SK-N-SH (cell line): ENCODE results near the gene SLC22A13. TPM values are rescaled to one million over a fixed set of nuclear protein-coding genes. Genes with fewer than 3 reads are reported as not detected.
"Not testable (repeated sequence)": the region's sequence is repeated elsewhere in the genome, so short reads cannot be mapped to it uniquely, and the experiment has no call there.

Experiments used
- CTCF ChIA-PET: fragments of 300-600, 350-600 bp; formaldehyde crosslinking; extraction: SDS; loops from one replicate; lab custom pipeline; 2021; lab: Yijun Ruan, JAX
- POLR2A ChIA-PET: fragments of 350-600 bp; sonication (Branson Sonifier 250); formaldehyde crosslinking; extraction: SDS; loops from one replicate; lab custom pipeline; 2020; ENCODE audit warnings: antibody characterized with exemption, inconsistent platforms; lab: Yijun Ruan, JAX
- DNase-seq: peaks from one replicate; pipeline ENCODE4 v3.0.0; 2012
- H2AFZ ChIP-seq: fragments of 200-600 bp; sonication (generic); 2 replicates; pipeline ENCODE4 v1.8.1; 2016; ENCODE audit warnings: antibody characterized with exemption, mild to moderate bottlenecking, low read depth
- H3F3A ChIP-seq: fragments of 200-600 bp; sonication (generic); replicated peaks from 2 replicates; pipeline ENCODE3; 2016; ENCODE audit warnings: antibody characterized with exemption, mild to moderate bottlenecking; ENCODE audit not compliant: insufficient read depth
- H3K27ac ChIP-seq, 2 experiments: fragments of 200-500 bp in 1 of 2; fragments of 200-600 bp in 1 of 2; sonication (Bioruptor generic) in 1 of 2; sonication (generic), shearing (Covaris generic) in 1 of 2; 2 replicates each; pipeline versions ENCODE4 v1.5.1 to v1.6.1; 2014 to 2016; ENCODE audit warnings: low read depth in 2 of 2, inconsistent platforms in 1 of 2, low read length in 1 of 2, mild to moderate bottlenecking in 1 of 2, mixed read lengths in 1 of 2
- H3K27me3 ChIP-seq: fragments of 200-600 bp; sonication (generic), shearing (Covaris generic); 2 replicates; pipeline ENCODE4 v1.6.1; 2016; ENCODE audit warnings: mixed run types; ENCODE audit not compliant: insufficient read depth
- H3K36me3 ChIP-seq, 2 experiments: fragments of 200-500 bp in 1 of 2; fragments of 200-600 bp in 1 of 2; sonication (Bioruptor generic) in 1 of 2; sonication (generic) in 1 of 2; replicated peaks in 1 of 2; 2 replicates each; pipeline versions ENCODE3 to v1.5.1; 2014 to 2016; ENCODE audit warnings: low read length in 1 of 2, mild to moderate bottlenecking in 1 of 2; ENCODE audit not compliant: insufficient read depth in 2 of 2, control insufficient read depth in 1 of 2
- H3K4me1 ChIP-seq, 2 experiments: fragments of 200-500 bp in 1 of 2; fragments of 200-600 bp in 1 of 2; sonication (Bioruptor generic) in 1 of 2; sonication (generic), shearing (Covaris generic) in 1 of 2; 2 replicates each; pipeline versions ENCODE4 v1.5.1 to v1.6.1; 2014 to 2016; ENCODE audit warnings: low read depth in 1 of 2, low read length in 1 of 2, mixed run types in 1 of 2; ENCODE audit not compliant: insufficient read depth in 2 of 2, control insufficient read depth in 1 of 2
- H3K4me2 ChIP-seq: fragments of 200-600 bp; sonication (generic), shearing (Covaris generic); 2 replicates; pipeline ENCODE4 v1.6.1; 2017; ENCODE audit warnings: mixed run types
- H3K4me3 ChIP-seq, 2 experiments: fragments of 200-500 bp in 1 of 2; fragments of 200-600 bp in 1 of 2; sonication (Bioruptor generic) in 1 of 2; sonication (generic), shearing (Covaris generic) in 1 of 2; 2 replicates each; pipeline versions ENCODE4 v1.5.1 to v1.8.1; 2014 to 2016; ENCODE audit warnings: low read depth in 2 of 2, inconsistent platforms in 1 of 2, low read length in 1 of 2, mild to moderate bottlenecking in 1 of 2, mixed read lengths in 1 of 2, moderate library complexity in 1 of 2
- H3K79me2 ChIP-seq: fragments of 200-600 bp; sonication (generic); 2 replicates; pipeline ENCODE4 v1.8.1; 2017; ENCODE audit warnings: mild to moderate bottlenecking; ENCODE audit not compliant: insufficient read depth
- H3K9ac ChIP-seq: fragments of 200-600 bp; sonication (generic); 2 replicates; pipeline ENCODE4 v1.6.1; 2017; ENCODE audit warnings: mixed run types
- H3K9me2 ChIP-seq: fragments of 200-600 bp; sonication (generic); 2 replicates; pipeline ENCODE4 v1.6.1; 2017; ENCODE audit warnings: mixed run types
- H3K9me3 ChIP-seq: fragments of 200-600 bp; sonication (generic); 2 replicates; pipeline ENCODE4 v1.6.1; 2017; ENCODE audit warnings: mixed run types, mild to moderate bottlenecking, moderate library complexity
- H4K20me1 ChIP-seq: fragments of 200-600 bp; sonication (generic); 2 replicates; pipeline ENCODE4 v1.6.1; 2017; ENCODE audit warnings: mild to moderate bottlenecking, mixed run types; ENCODE audit not compliant: insufficient read depth
- ELF1 ChIP-seq: IDR thresholded peaks from 2 replicates; pipeline ENCODE4 v1.4.0; 2012
- EP300 ChIP-seq, 2 experiments: IDR thresholded peaks; 2 replicates each; pipeline versions ENCODE4 v1.4.0 to v1.6.1; 2012; ENCODE audit warnings: borderline replicate concordance in 1 of 2, low read depth in 1 of 2, low read length in 1 of 2
- FOSL2 ChIP-seq: IDR thresholded peaks from 2 replicates; pipeline ENCODE4 v1.4.0; 2012; ENCODE audit warnings: low read depth, mild to moderate bottlenecking, moderate library complexity, borderline replicate concordance
- FOXJ3 ChIP-seq: sonication (generic); formaldehyde crosslinking; IDR thresholded peaks from 2 replicates; pipeline ENCODE4 v1.5.1; 2020; ENCODE audit warnings: mild to moderate bottlenecking, missing genetic modification reagents
- GABPA ChIP-seq: IDR thresholded peaks from 2 replicates; pipeline ENCODE4 v1.4.0; 2012; ENCODE audit warnings: low read depth, mild to moderate bottlenecking
- MAX ChIP-seq: IDR thresholded peaks from 2 replicates; pipeline ENCODE4 v1.4.0; 2012; ENCODE audit warnings: low read depth
- MEF2A ChIP-seq: IDR thresholded peaks from 2 replicates; pipeline ENCODE4 v1.4.0; 2012; ENCODE audit warnings: low read depth, borderline replicate concordance
- MXI1 ChIP-seq: IDR thresholded peaks from 2 replicates; pipeline ENCODE4 v1.6.1; 2012; ENCODE audit warnings: mild to moderate bottlenecking, low read depth, low read length, improper control_type of control experiment
- NFIC ChIP-seq: IDR thresholded peaks from 2 replicates; pipeline ENCODE4 v1.4.0; 2012; ENCODE audit warnings: borderline replicate concordance
- NRF1 ChIP-seq: IDR thresholded peaks from 2 replicates; pipeline ENCODE4 v1.6.1; 2012; ENCODE audit warnings: low read depth, mild to moderate bottlenecking, low read length
- REST ChIP-seq: IDR thresholded peaks from 2 replicates; pipeline ENCODE4 v1.6.1; 2012; ENCODE audit warnings: mild to moderate bottlenecking, low read depth, low read length, moderate library complexity
- RFX5 ChIP-seq: IDR thresholded peaks from 2 replicates; pipeline ENCODE4 v1.6.1; 2012; ENCODE audit warnings: mild to moderate bottlenecking, improper control_type of control experiment, low read length
- SMC3 ChIP-seq: IDR thresholded peaks from 2 replicates; pipeline ENCODE4 v1.6.1; 2012; ENCODE audit warnings: low read depth, low read length, improper control_type of control experiment
- TAF1 ChIP-seq: IDR thresholded peaks from 2 replicates; pipeline ENCODE4 v1.6.1; 2012; ENCODE audit warnings: low read depth, mild to moderate bottlenecking, low read length, moderate library complexity, borderline replicate concordance
- TCF12 ChIP-seq: IDR thresholded peaks from 2 replicates; pipeline ENCODE4 v1.4.0; 2012
- USF1 ChIP-seq: IDR thresholded peaks from 2 replicates; pipeline ENCODE4 v1.4.0; 2012; ENCODE audit warnings: low read depth, borderline replicate concordance
- YY1 ChIP-seq: IDR thresholded peaks from 2 replicates; pipeline ENCODE4 v1.4.0; 2012; ENCODE audit warnings: low read depth, mild to moderate bottlenecking
- WGBS: methylation state at CpG from one replicate; pipeline ENCODE4 v1.1.6; 2017; ENCODE audit warnings: low lambda C conversion rate; 5-methylcytosine and 5-hydroxymethylcytosine counted together
- polyA plus RNA-seq, 3 experiments: library from polyadenylated mRNA; depleted of rRNA; stranded (reverse); fragments of >200 nt; gene quantifications; 2 replicates each; pipeline ENCODE4 v1.2.3, GENCODE V29; 2012

Gene SLC22A13
- polyA plus RNA-seq, 1 of the 3 experiments (the other 2 are of a cell fraction): 0.08 TPM

GRCh38 chr3:38238416-38239008 is 27.1 kb upstream of the SLC22A13 start:
- H3K27me3 ChIP-seq: no peaks in the 10 kb centered on the region
- H3K9ac ChIP-seq: no peak overlapping the region
- H3K36me3 ChIP-seq: peaks cover 76 to 88% of the 10 kb centered on the region in 2 experiments
- H2AFZ ChIP-seq: no peak overlapping the region
- no peak overlapping the region for H3K27ac ChIP-seq
- H3F3A ChIP-seq: peaks cover 4% of the 10 kb centered on the region
- no peaks in the 10 kb centered on the region for H3K4me1 ChIP-seq
- WGBS: 97% methylated on average over 2 of the region's 2 CpGs
- ChIA-PET POLR2A (no interaction called here), CTCF (interaction anchor here (1.1 kb wide), 1 partner anchor 14 kb away, joined by 3 read pairs; no protein-coding TSS in a partner anchor)
- no peaks in the 10 kb centered on the region for H4K20me1 ChIP-seq
- no peak for DNase-seq
- H3K9me3 ChIP-seq: no peaks in the 10 kb centered on the region
- no peak overlapping the region for H3K4me2 ChIP-seq
- H3K4me3 ChIP-seq: no peak overlapping the region
- peaks cover 13% of the 10 kb centered on the region; the same call in 1 of the 2 replicates for H3K79me2 ChIP-seq
- TF ChIP-seq TAF1 (no peak), MAX (no peak), RFX5 (no peak), REST (no peak), NRF1 (no peak), FOSL2 (no peak), MEF2A (no peak), SMC3 (no peak), YY1 (no peak), GABPA (no peak), ELF1 (no peak), MXI1 (no peak), TCF12 (no peak), EP300 (IDR thresholded peaks at IDR 0.05; ENCODE audit: borderline replicate concordance in 1 of 2, low read depth in 1 of 2, low read length in 1 of 2) (no peak), USF1 (no peak), FOXJ3 (CRISPR knock-in tag) (no peak), NFIC (no peak)
- H3K9me2 ChIP-seq: no peaks in the 10 kb centered on the region

- Histone ChIP-seq H3K36me3 (peaks cover 60 to 67% of the 10 kb centered on the region in 2 experiments), H3F3A (peaks cover 23% of the 10 kb centered on the region), H3K79me2 (peaks cover 13% of the 10 kb centered on the region; the same call in 1 of the 2 replicates)
- H3K9ac ChIP-seq, H4K20me1 ChIP-seq, H3K4me1 ChIP-seq, CTCF ChIA-PET, DNase-seq, H3K4me2 ChIP-seq, POLR2A ChIA-PET, H3K4me3 ChIP-seq, H2AFZ ChIP-seq, H3K9me3 ChIP-seq, H3K27ac ChIP-seq, H3K9me2 ChIP-seq, H3K27me3 ChIP-seq: not testable (repeated sequence)
- 96% methylated on average over 4 of the region's 4 CpGs for WGBS
Observed at GRCh38 chr3:38242812-38243211, 22.8 kb upstream of the SLC22A13 start.
